ENCODE data around the gene GLRA1.
"Not testable (repeated sequence)": the region's sequence is repeated elsewhere in the genome, so short reads cannot be mapped to it uniquely, and the experiment has no call there.

Gene GLRA1

GRCh38 chr5:151881621-151882225 is 42.9 kb downstream of the GLRA1 start:
- no peak for DNase-seq

- no peak for DNase-seq
Observed at GRCh38 chr5:151880324-151880723, 44.3 kb downstream of the GLRA1 start.

DNA sequence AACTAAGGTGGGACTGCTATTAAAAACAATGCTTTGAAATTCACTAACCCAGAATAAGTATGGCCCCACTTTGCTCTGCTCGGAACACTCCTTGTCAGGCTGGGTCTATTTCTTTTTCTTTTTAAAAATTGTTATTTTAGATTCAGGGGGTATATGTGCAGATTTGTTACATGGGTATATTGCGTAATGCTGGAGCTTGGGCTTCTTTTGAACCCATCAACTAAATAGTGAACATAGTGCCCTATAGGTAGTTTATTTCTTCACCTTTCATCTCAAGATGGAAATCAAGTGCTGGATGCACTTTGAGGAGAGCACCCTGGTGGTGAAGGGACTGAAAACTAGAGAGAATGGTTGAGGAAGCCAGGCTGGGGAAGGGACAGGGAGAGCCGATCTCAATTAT is 51.0 kb downstream of the GLRA1 start:
- no peak for DNase-seq

DNA sequence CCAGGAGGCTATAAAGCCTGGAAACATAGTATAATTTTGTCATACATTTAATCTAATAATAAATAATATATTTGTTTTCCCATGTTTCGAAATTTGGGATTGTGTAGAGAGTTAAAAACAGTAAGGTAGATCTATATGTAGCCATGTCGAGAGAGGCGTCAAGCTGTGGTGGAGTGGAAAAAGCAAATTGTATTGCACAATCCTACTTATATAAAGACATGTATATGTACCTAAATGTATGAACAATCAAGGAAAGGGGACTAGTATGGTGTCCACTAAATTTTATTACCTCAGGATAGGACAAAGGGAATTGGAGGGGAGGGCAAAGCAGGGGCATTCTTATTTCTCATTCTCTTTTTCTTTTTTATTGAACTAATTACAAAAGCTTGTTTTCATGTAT is 52.0 kb downstream of the GLRA1 start:
- no peak for DNase-seq

GRCh38 chr5:151870820-151871219 is 53.8 kb downstream of the GLRA1 start:
- DNase-seq: no peak

- no peak for DNase-seq
Observed at GRCh38 chr5:151870271-151870670, 54.4 kb downstream of the GLRA1 start.

- DNase-seq: no peak
Observed at GRCh38 chr5:151869843-151870242, 54.8 kb downstream of the GLRA1 start.

DNA sequence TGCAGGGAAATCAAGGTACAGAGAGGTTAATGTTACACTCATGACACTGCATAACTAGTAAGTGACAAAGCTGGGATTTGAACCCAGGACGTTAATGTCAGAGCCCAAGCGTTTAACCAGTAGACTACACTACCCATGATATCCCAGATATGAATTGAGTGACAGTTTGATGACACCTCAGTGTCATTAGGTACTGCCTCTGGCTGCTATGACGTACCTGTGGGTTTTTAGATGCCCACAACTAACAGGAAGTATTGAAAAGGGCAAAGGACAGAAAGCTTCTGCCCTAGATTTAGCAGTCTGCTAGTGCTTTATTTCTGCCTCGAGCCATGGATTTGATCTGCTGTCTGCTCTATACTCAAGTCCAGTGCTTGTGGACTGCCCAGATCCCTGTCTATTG is 56.2 kb downstream of the GLRA1 start:
- DNase-seq: no peak

- no peak for DNase-seq
Observed at GRCh38 chr5:151864061-151864748, 60.4 kb downstream of the GLRA1 start.

DNA sequence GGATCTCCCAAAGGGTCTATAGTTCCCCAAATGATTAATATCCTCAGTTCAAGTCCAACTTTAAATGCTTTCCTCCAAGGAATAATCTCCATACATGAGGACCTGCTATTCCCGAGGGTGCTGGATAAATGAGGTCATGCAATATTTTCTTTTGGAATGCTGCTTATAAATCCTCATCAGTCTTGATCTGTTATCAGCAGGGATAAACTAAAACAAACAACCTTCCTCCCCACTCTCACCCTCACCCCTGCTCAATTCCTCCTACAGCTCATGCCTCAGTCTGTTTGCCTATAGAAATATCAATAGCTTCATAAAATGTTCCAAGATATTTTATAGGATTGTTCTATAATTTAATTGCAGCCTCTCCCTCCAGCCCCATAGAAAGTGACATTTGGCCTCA is 61.1 kb downstream of the GLRA1 start:
- no peak for DNase-seq

GRCh38 chr5:151862811-151863472 is 61.7 kb downstream of the GLRA1 start:
- DNase-seq: no peak

GRCh38 chr5:151860867-151861266 is 63.8 kb downstream of the GLRA1 start:
- DNase-seq: not testable (repeated sequence)

DNA sequence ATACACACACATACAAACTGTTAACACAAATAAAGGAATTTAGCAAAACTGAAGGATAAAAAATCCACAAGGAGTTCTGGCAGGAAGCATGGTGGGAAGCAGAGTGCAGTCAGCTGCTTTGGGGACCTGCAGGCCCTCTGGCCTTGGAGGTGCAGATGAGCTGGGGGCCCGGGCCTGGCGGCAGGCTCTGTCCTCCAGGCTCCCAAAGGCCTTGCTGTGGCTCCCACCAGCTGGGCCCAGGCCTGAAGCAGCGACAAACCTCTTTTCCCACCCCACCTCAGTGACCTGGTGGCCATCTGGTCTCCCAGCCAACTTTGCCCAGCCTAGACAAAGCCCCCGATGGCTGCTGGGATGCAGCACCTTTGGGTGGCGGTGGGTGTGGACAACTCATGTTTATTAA is 67.8 kb downstream of the GLRA1 start:
- no peak for DNase-seq

DNA sequence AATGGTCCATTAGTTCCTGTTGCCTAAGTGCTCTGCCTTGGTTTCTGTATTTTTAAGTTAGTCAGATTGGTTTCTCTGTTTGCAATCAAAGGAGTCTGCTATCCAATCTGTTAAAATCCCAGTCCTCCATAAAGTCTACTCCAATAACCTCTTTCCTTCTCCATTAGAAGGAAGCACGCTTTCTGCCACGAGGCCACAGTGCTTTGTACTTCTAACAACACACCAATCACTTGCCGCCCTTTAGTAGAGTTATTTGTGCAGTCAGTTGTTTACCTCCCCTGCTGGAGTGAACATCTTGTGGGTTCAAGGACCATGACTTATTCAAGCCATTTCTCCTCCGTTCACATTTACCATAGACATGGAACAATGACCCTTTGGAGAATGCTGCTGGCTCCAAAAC is 69.0 kb downstream of the GLRA1 start:
- DNase-seq: peak; percentile 36

GRCh38 chr5:151847871-151848270 is 76.8 kb downstream of the GLRA1 start:
- DNase-seq: no peak

DNA sequence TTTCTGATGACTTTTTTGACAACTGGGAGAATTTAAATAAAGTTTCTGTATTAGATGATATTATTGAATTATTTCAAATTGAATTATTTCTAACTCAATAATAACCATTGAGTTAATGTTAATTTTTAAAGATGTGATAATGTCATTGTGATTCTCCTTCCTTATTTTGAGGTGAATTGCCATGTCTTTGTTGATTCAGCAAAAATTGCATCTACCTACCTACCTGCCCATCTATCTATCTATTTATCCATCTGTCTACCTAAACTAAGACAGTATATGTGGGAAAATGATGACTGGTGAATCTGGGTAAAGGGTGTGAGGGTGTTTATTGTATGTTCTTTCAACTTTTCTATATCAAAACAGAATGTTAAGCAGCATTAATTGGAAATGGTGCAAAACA is 77.9 kb downstream of the GLRA1 start:
- DNase-seq: no peak

DNA sequence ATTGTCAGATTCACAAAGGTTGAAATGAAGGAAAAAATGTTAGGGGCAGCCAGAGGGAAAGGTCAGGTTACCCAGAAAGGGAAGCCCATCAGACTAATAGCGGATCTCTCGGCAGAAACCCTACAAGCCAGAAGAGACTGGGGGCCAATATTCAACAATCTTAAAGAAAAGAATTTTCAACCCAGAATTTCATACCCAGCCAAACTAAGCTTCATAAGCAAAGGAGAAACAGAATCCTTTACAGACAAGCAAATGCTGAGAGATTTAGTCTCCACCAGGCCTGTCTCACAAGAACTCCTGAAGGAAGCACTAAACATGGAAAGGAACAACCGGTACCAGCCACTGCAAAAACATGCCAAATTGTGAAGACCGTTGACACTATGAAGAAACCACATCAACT is 91.8 kb downstream of the GLRA1 start:
- DNase-seq: not testable (repeated sequence)

- no peak for DNase-seq
Observed at GRCh38 chr5:151829370-151829769, 95.3 kb downstream of the GLRA1 start.

GRCh38 chr5:151825445-151825844 is 99.2 kb downstream of the GLRA1 start:
- DNase-seq: peak; percentile 42

DNA sequence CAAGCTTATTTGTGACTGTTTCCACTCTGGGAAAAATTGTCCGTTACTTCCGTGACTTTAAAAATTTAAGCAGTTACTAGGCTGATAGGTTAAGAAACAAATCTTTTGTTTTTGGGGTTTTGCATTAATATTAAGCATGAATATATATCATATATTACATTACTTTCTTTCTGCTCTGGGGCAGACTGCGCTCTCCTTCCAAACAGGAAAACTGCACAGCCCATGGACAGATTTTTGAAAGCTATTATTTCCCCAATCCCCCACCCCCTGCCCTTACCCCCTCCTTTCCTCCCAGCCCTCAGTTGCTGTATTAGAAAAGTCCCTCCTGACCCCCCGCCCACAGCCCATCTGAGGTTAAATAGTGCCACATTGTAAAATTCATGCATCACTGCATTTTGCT is 102.5 kb downstream of the GLRA1 start:
- no peak for DNase-seq

DNA sequence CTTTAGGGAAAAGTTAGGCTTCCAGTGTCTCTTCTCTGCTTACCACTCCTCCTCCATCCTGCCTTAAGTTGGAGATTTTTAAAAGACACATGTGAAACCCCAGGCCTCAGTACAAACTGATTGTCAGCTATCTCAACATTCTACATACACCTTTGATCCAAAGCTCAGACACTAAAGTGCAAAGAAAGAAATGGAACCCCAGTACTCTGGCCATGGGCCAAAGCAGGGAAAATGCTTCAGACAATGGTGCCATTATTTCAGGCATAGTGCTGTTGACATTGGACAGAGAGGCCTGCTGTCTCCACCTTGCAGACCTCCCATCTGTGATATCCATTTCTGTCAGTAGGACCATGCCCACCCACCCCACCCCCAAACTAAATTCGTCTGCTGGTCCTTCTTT is 103.7 kb downstream of the GLRA1 start:
- no peak for DNase-seq

DNA sequence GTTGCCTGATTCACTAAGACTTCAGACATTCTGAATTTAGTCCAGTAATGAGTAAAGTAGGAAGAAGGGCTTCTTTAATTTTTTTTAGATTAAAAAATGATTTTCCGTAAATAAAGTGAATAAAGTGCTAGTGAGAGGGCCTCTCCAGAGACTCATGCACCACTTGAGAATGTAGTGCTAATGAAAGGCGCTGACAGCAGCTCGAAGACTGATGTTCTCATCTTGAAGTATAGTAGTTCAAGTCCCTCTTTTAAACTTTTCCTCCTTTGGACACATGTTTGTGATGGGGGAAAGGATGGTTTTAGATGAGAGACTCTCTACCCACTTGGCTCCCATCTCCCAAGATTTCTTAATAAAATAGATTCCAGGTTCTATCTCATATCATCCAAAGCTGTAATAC is 104.4 kb downstream of the GLRA1 start:
- no peak for DNase-seq

- DNase-seq: no peak
Observed at GRCh38 chr5:151819830-151820229, 104.8 kb downstream of the GLRA1 start.

GRCh38 chr5:151815051-151815450 is 109.6 kb downstream of the GLRA1 start:
- no peak for DNase-seq
